ENCODE results near the gene KRABD2.

GRCh38 chr17:8339540-8339939 lies 37.0 kb downstream of the KRABD2 start, which contains the start of gene ODF4:
- TF ChIP-seq POLR2AphosphoS5 (IDR thresholded peaks at IDR 0.05; ENCODE audit: insufficient read depth in 1 of 2, low read depth in 1 of 2) (no peak), CTCF (IDR thresholded peaks at IDR 0.05) (no peak), POLR2A (IDR thresholded peaks at IDR 0.05) (no peak)

All from vagina (tissue), 2 donors.